Embryonic facial prominence (tissue), 1 donor: ENCODE data around the gene IFNL2.
"Not testable (repeated sequence)": the region's sequence is repeated elsewhere in the genome, so short reads cannot be mapped to it uniquely, and the experiment has no call there.

Experiments
- DNase-seq: peaks from one replicate; pipeline ENCODE4 v3.0.0-alpha.2; 2016; ENCODE audit errors: extremely low spot score

IFNL2 gene

DNA sequence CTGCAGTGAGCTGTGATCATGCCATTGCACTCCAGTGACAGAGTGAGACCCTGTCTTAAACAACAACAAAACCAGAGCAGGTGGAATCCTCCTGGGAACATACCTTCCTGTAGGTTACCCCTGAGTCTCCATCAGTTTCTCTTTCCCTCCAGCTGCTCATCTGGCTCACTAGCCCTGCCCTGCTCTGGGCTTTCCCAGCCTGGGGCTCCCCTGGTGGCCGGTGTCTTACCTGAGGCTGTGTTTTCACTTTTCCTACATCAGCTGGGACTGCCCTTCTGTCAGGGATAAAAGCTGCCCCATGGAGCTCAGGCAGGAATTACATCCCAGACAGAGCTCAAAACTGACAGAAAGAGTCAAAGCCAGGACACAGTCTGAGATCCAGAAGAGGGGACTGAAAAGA is at the start of gene IFNL2:
Gene IFNL2, plus strand, starts transcription at position 312 of the 400 bp plus-strand sequence. CDS start 173 bp downstream, outside the sequence.
- DNase-seq = not testable (repeated sequence)

DNA sequence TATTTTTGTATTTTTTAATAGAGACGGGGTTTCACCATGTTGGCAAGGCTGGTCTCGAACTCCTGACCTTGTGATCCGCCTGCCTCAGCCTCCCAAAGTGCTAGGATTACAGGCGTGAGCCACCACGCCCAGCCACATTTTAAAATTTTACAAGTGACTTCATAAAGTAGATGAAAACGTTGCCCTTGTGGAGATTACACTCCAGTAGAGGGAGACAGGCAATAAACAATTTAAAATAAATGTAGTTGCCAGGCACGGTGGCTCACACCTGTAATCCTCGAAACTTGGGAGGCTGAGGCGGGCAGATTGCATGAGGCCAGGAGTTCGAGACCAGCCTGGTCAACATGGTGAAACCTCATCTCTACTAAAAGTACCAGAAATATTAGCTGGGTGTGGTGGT is 49.1 kb upstream of the IFNL2 start:
- not testable (repeated sequence) for DNase-seq

GRCh38 chr19:39223703-39224279 is 44.4 kb upstream of the IFNL2 start:
- DNase-seq = no peak

- no peak for DNase-seq
These were observed 43.3 kb upstream of the IFNL2 start for GRCh38 chr19:39224910-39225309.

DNA sequence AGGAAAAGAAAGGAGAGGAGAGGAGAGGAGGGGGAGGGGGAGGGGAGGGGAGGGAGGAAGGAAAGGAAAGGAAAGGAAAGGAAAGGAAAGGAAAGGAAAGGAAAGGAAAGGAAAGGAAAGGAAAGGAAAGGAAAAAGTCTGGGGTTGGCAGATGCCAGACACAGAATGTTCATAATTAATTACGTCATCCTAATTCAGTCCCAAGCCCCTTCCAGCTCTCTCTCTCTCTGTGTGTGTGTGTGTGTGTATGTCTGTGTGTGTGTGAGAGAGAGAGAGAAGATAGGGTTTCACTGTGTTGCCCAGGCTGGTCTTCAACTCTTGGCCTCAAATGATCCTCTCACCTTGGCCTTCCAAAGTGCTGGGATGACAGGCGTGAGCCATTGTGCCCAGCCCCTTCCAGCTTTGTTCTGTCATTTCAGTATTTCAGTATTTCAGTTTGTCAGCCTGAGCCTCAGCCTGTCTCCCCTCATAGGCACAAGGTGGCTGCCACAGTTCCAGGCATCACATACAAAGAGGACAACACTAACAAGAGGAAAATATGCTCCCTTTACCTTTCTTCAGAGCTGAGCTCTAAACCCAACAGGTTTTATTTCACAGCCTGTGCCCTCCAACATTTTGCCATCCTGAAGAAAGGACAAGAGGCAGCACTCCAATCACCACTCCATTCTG is 38.0 kb upstream of the IFNL2 start:
- DNase-seq = no peak

DNA sequence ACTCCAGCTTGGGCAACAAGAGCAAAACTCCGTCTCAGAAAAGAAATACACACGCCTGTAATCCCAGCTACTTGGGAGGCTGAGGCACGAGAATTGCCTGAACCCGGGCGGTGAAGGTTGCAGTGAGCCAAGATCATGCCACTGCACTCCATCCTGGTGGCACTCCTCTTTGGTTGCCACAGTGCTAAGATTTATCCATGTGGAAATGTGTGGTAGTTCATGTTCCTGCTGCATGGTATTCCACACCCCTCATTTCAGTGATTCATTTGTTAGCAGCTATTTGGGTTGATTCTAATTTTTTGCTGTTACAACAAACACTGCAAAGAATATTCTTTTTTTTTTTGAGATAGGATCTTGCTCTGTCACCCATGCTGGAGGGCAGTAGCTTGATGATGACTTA is 35.5 kb upstream of the IFNL2 start:
- no peak for DNase-seq

DNA sequence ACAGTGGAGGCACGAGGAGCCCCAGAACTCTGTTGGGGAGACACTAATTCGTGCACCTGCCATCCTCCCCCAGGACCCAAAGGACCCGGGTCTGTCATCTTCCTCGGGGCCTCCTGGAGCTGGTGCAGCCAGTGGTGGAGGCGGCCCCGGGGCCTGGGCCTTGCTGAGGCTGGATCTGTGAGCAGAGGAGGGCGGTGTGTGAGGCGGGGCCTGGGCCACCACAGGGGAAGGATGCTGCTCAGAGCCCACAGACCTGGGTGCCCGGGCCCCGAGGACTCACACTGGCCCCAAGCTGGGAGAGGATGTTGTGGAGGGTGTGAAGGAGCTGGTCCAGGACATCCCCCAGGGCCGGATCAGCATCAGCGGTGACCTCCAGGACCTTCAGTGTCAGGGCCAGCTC is 31.7 kb upstream of the IFNL2 start:
- DNase-seq = no peak

- no peak for DNase-seq
These were observed 30.7 kb upstream of the IFNL2 start for GRCh38 chr19:39237200-39238184.

DNA sequence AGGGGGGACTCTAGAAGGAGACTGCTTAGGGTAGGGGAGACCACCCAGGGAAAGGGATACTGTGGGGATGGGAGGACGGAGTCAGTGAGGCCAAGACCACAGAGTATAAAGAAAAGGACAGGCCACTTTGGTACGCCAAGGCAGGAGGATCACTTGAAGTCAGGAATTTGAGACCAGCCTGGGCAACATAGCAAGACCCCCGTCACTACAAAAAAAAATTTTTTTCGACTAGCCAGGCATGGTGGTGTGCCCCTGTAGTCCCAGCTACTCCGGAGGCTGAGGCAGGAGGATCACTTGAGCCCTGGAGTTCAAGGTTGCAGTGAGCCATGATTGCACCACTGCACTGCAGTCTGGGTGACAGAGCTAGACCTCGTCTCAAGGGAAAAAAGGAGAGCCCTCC is 30.0 kb upstream of the IFNL2 start:
- DNase-seq = no peak

- no peak for DNase-seq
These were observed 29.3 kb upstream of the IFNL2 start for GRCh38 chr19:39238944-39239343.

- no peak for DNase-seq
These were observed 27.8 kb upstream of the IFNL2 start for GRCh38 chr19:39240421-39240820.

DNA sequence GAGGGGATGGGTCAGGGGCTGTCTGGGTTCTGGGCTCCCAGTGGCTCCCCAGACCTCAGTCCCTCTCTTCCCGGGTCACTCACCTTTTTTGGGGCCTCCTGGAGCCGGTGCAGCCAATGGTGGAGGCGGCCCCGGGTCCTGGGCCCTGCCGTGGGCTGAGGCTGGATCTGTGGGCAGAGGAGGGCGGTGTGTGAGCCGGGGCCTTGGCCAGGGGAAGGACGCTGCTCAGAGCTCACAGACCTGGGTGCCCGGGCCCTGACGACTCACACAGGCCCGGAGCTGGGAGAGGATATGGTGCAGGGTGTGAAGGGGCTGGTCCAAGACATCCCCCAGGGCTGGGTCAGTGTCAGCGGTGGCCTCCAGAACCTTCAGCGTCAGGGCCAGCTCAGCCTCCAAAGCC is 24.5 kb upstream of the IFNL2 start:
- not testable (repeated sequence) for DNase-seq

DNA sequence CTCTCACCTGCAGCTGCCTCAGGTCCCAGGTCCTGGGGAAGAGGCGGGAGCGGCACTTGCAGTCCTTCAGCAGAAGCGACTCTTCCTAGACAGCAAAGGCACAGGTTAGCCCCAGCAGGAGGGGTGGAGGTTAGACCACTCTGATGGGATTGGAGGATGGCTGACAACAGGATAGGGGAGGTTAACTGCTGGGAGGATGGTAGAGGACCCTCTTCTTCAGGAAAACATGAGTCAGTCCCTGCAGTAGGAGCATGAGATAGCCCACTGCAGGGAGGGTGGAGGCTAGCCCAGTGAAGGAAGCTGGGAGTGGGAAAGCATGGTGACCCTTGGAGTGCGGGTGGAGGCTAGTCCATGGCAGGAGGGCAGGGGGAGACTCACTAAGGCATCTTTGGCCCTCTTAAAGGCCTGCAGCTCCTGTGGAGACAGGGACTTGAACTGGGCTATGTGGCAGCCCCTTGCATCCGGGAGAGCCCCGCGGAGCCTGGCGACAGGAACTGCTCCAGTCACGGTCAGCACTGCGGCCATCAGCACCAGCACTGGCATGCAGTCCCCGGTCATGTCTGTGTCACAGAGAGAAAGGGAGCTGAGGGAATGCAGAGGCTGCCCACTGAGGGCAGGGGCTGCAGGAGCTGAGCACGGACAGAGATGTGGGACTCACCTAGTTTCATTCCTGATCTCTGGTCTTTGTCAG is 23.6 kb upstream of the IFNL2 start, which contains the start of gene IFNL3:
Gene IFNL3, minus strand, starts transcription at position 597 of the 691 bp plus-strand sequence. Its CDS starts 39 bp downstream, at position 558.
- DNase-seq = not testable (repeated sequence)

DNA sequence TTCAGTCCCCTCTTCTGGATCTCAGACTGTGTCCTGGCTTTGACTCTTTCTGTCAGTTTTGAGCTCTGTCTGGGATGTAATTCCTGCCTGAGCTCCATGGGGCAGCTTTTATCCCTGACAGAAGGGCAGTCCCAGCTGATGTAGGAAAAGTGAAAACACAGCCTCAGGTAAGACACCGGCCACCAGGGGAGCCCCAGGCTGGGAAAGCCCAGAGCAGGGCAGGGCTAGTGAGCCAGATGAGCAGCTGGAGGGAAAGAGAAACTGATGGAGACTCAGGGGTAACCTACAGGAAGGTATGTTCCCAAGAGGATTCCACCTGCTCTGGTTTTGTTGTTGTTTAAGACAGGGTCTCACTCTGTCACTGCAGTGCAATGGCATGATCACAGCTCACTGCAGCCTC is 23.0 kb upstream of the IFNL2 start:
- not testable (repeated sequence) for DNase-seq

- DNase-seq = no peak
These were observed 21.1 kb upstream of the IFNL2 start for GRCh38 chr19:39246951-39247669.

- no peak for DNase-seq
These were observed 20.2 kb upstream of the IFNL2 start for GRCh38 chr19:39247701-39248664.

DNA sequence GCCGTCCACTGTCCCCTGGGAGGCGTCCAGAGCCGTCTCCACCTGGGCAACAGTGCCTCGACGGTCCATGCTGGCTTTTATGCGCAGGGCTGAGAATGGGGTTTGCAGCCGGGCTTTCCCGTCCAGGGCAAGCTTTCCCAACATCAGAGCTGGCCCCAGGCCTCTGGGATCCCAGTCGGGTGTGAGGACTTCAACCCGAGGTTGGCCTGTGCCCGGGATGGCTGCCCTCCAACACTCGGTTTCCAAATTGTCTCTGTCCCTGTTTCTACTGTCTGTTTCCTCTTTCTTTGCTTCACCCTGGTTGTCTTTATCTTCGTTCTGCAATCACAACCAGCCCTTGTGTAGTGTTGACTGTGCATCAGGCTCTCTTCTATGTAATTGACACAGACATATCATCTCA is 19.4 kb upstream of the IFNL2 start, which contains the start of gene IFNL4:
Gene IFNL4, minus strand, starts transcription at position 51 of the 400 bp plus-strand sequence.
- no peak for DNase-seq

DNA sequence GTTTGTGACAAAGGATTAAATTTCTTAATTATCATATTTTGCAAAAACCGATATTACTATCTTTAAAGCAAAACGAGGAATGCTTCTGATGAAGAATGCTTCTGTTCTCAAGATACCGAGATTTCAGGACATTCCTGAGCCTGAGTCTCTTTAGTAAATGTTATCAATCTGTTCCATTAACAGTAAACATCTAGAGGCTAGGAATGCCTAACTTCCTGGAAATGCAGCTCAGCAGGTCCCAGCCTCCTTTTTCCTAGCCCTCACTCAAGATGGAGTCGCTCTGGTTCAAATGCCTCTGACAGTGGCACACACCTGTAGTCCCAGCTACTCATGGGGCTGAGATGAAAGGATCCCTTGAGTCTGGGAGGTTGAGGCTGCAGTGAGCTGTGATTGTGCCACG is 17.1 kb upstream of the IFNL2 start:
- DNase-seq = no peak

DNA sequence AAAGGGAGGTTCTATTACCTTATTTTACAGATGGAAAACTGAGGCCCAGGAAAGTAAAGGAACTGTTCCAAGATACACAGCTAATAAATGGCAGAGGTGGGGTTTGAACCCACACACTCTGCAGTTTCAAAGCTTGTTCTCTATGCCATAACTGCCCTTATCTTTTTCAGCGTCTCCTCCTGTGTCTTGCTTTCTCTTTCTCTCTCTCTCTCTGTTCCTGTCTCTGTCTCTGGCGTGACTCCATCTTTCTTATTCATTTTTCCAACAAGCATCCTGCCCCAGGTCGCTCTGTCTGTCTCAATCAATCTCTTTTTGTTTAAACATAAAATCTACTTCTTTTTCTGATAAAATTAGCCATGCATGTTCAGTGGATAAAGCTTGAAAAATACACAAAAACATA is 16.4 kb upstream of the IFNL2 start:
- DNase-seq = no peak

- DNase-seq = no peak
These were observed 15.7 kb upstream of the IFNL2 start for GRCh38 chr19:39252458-39252857.
